Esophagus squamous epithelium (tissue), 4 donors: ENCODE results near the gene PRKCE.

ENCODE experiments used
- CTCF ChIP-seq, 6 experiments: fragments of 450-650 bp in 4 of 6; fragments of 200-600 bp in 2 of 6; sonication (generic) in 2 of 6; IDR thresholded peaks; one replicate each; pipeline ENCODE4 v1.5.1; 2016 to 2019; ENCODE audit warnings: antibody characterized with exemption in 6 of 6, mild to moderate bottlenecking in 4 of 6, moderate library complexity in 4 of 6
- POLR2A ChIP-seq, 4 donors: fragments of 450-650 bp; IDR thresholded peaks; one replicate each; pipeline ENCODE4 v1.6.1; 2017; ENCODE audit warnings: antibody characterized with exemption in 4 of 4, mild to moderate bottlenecking in 4 of 4, moderate library complexity in 3 of 4

GRCh38 chr2:46118656-46119371, 467.3 kb downstream of the PRKCE start:
- no peak for TF ChIP-seq POLR2A (IDR thresholded peaks at IDR 0.05)
- TF ChIP-seq CTCF (IDR thresholded peaks at IDR 0.05) = no peak
